SK-N-SH treated with all-trans-retinoic acid at 6 μM for 48 hours (cell line): ENCODE measurements around the gene CCDC196.

Source experiments
- ATAC-seq: fragments of 200-7000 bp; cut with Tn5 transposase; 3 replicates; pipeline ENCODE4 v1.9.1; 2020; ENCODE audit warnings: mild to moderate bottlenecking, moderate library complexity
- ARNTL ChIP-seq: fragments of 450-650 bp; formaldehyde crosslinking; IDR thresholded peaks from 2 replicates; pipeline ENCODE4 v1.5.0; 2020; ENCODE audit warnings: low read depth, mild to moderate bottlenecking, moderate library complexity, borderline replicate concordance
- BACH2 ChIP-seq: fragments of 250-450 bp; sonication (Bioruptor Pico); IDR thresholded peaks from 2 replicates; pipeline ENCODE4 v1.9.0; 2021; ENCODE audit warnings: mild to moderate bottlenecking, borderline replicate concordance
- CSDC2 ChIP-seq: fragments of 250-450 bp; sonication (Bioruptor Pico); IDR thresholded peaks from 2 replicates; pipeline ENCODE4 v1.5.0; 2020; ENCODE audit warnings: mild to moderate bottlenecking, moderate library complexity
- ESRRG ChIP-seq: fragments of 250-450 bp; sonication (Bioruptor Pico); IDR thresholded peaks from 2 replicates; pipeline ENCODE4 v1.6.1; 2021; ENCODE audit warnings: mild to moderate bottlenecking
- GLIS3 ChIP-seq: fragments of 250-450 bp; sonication (Bioruptor Pico); IDR thresholded peaks from 2 replicates; pipeline ENCODE4 v1.5.0; 2020; ENCODE audit warnings: mild to moderate bottlenecking, moderate library complexity
- ISL1 ChIP-seq: fragments of 250-450 bp; sonication (Bioruptor Pico); IDR thresholded peaks from 2 replicates; pipeline ENCODE4 v2.1.2; 2022; ENCODE audit warnings: mild to moderate bottlenecking, moderate library complexity
- OSR1 ChIP-seq: fragments of 250-450 bp; sonication (Bioruptor Pico); IDR thresholded peaks from 2 replicates; pipeline ENCODE4 v1.8.0; 2022; ENCODE audit warnings: moderate library complexity, mild to moderate bottlenecking, inconsistent platforms
- PPARA ChIP-seq: fragments of 250-450 bp; sonication (Bioruptor Pico); IDR thresholded peaks from 2 replicates; pipeline ENCODE4 v1.5.0; 2020; ENCODE audit warnings: mild to moderate bottlenecking, borderline replicate concordance
- RARB ChIP-seq: fragments of 250-450 bp; sonication (Bioruptor Pico); IDR thresholded peaks from 2 replicates; pipeline ENCODE4 v1.8.0; 2021; ENCODE audit warnings: mild to moderate bottlenecking, moderate library complexity
- SNAI2 ChIP-seq: fragments of 250-450 bp; sonication (Bioruptor Pico); IDR thresholded peaks from 2 replicates; pipeline ENCODE4 v1.5.0; 2020; ENCODE audit warnings: mild to moderate bottlenecking, moderate library complexity
- TCF4 ChIP-seq: fragments of 250-450 bp; sonication (Bioruptor Pico); IDR thresholded peaks from 2 replicates; pipeline ENCODE4 v1.8.0; 2021; ENCODE audit warnings: mild to moderate bottlenecking, moderate library complexity, borderline replicate concordance
- TOX ChIP-seq: fragments of 250-450 bp; sonication (Bioruptor Pico); IDR thresholded peaks from 2 replicates; pipeline ENCODE4 v1.8.0; 2021; ENCODE audit warnings: mild to moderate bottlenecking, moderate library complexity, borderline replicate concordance
- ZFP3 ChIP-seq: fragments of 250-450 bp; sonication (Bioruptor Pico); IDR thresholded peaks from 2 replicates; pipeline ENCODE4 v1.5.0; 2020; ENCODE audit warnings: mild to moderate bottlenecking, moderate library complexity
- ZFP30 ChIP-seq: fragments of 450-650 bp; formaldehyde crosslinking; IDR thresholded peaks from 2 replicates; pipeline ENCODE4 v1.5.0; 2022; ENCODE audit warnings: mild to moderate bottlenecking, moderate library complexity
- ZNF565 ChIP-seq: fragments of 450-650 bp; formaldehyde crosslinking; conservative IDR thresholded peaks from 2 replicates; pipeline ENCODE4 v1.5.0; 2020; ENCODE audit warnings: low read depth, mild to moderate bottlenecking, moderate library complexity
- ZNF70 ChIP-seq: fragments of 450-650 bp; formaldehyde crosslinking; IDR thresholded peaks from 2 replicates; pipeline ENCODE4 v1.5.0; 2020; ENCODE audit warnings: mild to moderate bottlenecking, moderate library complexity
- ZNF8 ChIP-seq: fragments of 450-650 bp; formaldehyde crosslinking; IDR thresholded peaks from 2 replicates; pipeline ENCODE4 v1.5.0; 2020; ENCODE audit warnings: mild to moderate bottlenecking, moderate library complexity
- TF ChIP-seq, protein P1 (sequence below): fragments of 250-450 bp; sonication (Bioruptor Pico); IDR thresholded peaks from 2 replicates; pipeline ENCODE4 v1.8.0; 2021; ENCODE audit warnings: low read depth, mild to moderate bottlenecking, moderate library complexity, borderline replicate concordance
- TF ChIP-seq, protein P2 (sequence below): fragments of 250-450 bp; sonication (Bioruptor Pico); IDR thresholded peaks from 2 replicates; pipeline ENCODE4 v1.5.1; 2021; ENCODE audit warnings: mild to moderate bottlenecking, moderate library complexity
- TF ChIP-seq, protein P3 (sequence below): fragments of 250-450 bp; sonication (Bioruptor Pico); IDR thresholded peaks from 2 replicates; pipeline ENCODE4 v1.5.1; 2020; ENCODE audit warnings: low read depth, mild to moderate bottlenecking, moderate library complexity
- TF ChIP-seq, protein P4 (sequence below): fragments of 250-450 bp; sonication (Bioruptor Pico); IDR thresholded peaks from 2 replicates; pipeline ENCODE4 v1.8.0; 2020; ENCODE audit warnings: mild to moderate bottlenecking, moderate library complexity, borderline replicate concordance

Gene CCDC196

DNA sequence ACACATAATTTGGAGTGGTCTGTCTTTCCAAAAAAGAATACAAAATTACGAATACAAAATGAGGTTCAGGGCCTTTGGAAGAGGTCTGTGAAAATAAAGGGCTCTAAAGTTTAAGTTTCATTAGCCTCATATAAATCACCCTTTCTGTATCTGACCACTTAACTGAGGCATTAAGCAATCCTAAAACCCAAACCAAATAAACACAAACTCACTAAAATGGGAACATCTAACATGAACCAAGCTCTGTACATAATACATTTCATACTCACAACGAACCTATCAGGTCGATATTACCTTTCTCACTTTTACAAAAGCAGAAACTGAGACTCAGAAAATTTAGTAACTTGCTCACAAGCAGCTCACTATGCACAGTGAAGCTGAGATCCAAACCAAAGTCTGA lies 1.1 kb upstream of the CCDC196 start:
- TF ChIP-seq ESRRG (CRISPR knock-in tag) (no peak), ZNF70 (CRISPR knock-in tag) (no peak), ISL1 (CRISPR knock-in tag) (no peak), ZNF565 (CRISPR knock-in tag) (no peak), ZFP3 (CRISPR knock-in tag) (no peak), OSR1 (CRISPR knock-in tag) (no peak), TOX (CRISPR knock-in tag) (no peak), ZNF8 (CRISPR knock-in tag) (no peak), SNAI2 (CRISPR knock-in tag) (no peak), RARB (no peak), TCF4 (CRISPR knock-in tag) (no peak), GLIS3 (CRISPR knock-in tag) (no peak), ZFP30 (no peak), BACH2 (CRISPR knock-in tag) (no peak), CSDC2 (CRISPR knock-in tag) (no peak)
- TF ChIP-seq, protein P1, sequence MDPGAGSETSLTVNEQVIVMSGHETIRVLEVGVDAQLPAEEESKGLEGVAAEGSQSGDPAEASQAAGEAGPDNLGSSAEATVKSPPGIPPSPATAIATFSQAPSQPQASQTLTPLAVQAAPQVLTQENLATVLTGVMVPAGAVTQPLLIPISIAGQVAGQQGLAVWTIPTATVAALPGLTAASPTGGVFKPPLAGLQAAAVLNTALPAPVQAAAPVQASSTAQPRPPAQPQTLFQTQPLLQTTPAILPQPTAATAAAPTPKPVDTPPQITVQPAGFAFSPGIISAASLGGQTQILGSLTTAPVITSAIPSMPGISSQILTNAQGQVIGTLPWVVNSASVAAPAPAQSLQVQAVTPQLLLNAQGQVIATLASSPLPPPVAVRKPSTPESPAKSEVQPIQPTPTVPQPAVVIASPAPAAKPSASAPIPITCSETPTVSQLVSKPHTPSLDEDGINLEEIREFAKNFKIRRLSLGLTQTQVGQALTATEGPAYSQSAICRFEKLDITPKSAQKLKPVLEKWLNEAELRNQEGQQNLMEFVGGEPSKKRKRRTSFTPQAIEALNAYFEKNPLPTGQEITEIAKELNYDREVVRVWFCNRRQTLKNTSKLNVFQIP (CRISPR knock-in tag): no peak
- TF ChIP-seq, protein P2, sequence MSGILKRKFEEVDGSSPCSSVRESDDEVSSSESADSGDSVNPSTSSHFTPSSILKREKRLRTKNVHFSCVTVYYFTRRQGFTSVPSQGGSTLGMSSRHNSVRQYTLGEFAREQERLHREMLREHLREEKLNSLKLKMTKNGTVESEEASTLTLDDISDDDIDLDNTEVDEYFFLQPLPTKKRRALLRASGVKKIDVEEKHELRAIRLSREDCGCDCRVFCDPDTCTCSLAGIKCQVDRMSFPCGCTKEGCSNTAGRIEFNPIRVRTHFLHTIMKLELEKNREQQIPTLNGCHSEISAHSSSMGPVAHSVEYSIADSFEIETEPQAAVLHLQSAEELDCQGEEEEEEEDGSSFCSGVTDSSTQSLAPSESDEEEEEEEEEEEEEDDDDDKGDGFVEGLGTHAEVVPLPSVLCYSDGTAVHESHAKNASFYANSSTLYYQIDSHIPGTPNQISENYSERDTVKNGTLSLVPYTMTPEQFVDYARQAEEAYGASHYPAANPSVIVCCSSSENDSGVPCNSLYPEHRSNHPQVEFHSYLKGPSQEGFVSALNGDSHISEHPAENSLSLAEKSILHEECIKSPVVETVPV (CRISPR knock-in tag): no peak
- TF ChIP-seq, protein P3, sequence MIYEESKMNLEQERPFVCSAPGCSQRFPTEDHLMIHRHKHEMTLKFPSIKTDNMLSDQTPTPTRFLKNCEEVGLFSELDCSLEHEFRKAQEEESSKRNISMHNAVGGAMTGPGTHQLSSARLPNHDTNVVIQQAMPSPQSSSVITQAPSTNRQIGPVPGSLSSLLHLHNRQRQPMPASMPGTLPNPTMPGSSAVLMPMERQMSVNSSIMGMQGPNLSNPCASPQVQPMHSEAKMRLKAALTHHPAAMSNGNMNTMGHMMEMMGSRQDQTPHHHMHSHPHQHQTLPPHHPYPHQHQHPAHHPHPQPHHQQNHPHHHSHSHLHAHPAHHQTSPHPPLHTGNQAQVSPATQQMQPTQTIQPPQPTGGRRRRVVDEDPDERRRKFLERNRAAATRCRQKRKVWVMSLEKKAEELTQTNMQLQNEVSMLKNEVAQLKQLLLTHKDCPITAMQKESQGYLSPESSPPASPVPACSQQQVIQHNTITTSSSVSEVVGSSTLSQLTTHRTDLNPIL (CRISPR knock-in tag): no peak
- ATAC-seq: no peak

DNA sequence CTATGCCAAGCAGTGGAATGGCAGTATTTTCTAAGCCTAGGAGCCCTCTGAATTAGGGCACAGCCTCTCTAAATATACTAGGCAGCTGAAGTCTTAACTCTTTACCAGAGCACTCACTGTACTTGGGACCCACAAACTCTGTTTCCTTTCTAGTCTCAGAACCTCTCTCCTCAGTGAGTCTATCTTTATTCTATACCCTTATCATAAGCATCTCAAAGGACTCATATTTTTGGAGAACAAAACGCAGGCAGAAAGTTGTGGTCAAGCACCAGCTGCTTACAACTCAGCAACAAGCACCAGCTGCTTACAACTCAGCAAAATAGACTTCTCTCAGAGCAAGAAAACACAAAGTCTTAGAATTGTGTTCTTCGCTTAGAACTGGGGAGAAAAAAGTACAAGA lies 993 bp downstream of the CCDC196 start:
- no peak for TF ChIP-seq BACH2 (CRISPR knock-in tag)
- ATAC-seq: no peak

DNA sequence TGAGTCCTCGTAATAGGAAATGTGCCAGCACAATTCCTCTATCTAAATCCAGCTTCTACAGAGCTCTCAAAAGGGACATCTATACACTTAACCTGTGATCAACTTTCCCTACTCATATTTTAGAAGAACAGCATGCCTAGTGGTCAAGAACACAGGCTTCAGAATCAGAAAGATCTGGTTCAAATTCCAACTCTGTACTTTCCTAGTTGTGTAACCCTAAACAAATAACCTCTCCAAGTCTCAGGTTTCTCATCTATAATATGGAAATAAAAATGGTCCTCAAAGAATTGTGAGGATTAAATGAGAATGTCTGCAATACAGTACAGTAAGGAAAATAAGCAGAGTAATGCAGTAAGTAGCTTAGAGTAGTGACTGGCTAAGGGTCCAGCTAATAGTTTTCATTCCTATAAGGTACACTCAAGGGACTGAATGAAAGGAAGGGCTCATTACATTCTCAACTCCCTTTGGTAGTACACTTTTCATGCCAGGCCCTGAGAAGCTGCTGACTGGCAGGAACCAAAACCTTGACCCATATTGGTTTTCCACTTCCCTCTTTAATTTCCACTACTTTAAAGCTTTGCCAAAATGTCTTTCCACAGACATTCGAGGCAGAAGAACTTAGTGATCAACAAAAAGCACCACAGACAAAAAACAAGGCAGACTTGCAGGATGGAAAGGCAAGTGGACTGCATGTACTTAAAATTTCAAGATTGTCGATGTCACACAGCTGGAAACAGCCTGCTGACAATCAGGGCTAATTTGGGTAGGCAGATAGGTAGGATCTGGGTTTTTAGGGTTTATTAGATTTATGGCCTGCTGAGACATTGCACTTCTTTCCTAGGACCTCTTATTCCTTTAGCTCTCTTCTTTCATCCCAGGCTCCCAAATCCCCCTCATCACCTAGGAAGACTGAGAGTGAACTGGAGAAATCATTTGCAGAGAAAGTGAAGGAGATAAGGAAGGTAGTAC lies 4.3 kb downstream of the CCDC196 start:
- ATAC-seq: no peak
- no peak for TF ChIP-seq ZNF8 (CRISPR knock-in tag)
- no peak for TF ChIP-seq BACH2 (CRISPR knock-in tag)
- TF ChIP-seq PPARA (CRISPR knock-in tag): no peak
- TF ChIP-seq ZFP3 (CRISPR knock-in tag): no peak
- no peak for TF ChIP-seq ZNF565 (CRISPR knock-in tag)
- TF ChIP-seq ISL1 (CRISPR knock-in tag): no peak
- TF ChIP-seq RARB: no peak
- TF ChIP-seq, protein P1 (CRISPR knock-in tag): no peak
- no peak for TF ChIP-seq ESRRG (CRISPR knock-in tag)
- TF ChIP-seq GLIS3 (CRISPR knock-in tag): no peak
- TF ChIP-seq SNAI2 (CRISPR knock-in tag): no peak
- TF ChIP-seq, protein P3 (CRISPR knock-in tag): no peak
- TF ChIP-seq ZFP30: no peak
- TF ChIP-seq CSDC2 (CRISPR knock-in tag): no peak
- TF ChIP-seq ARNTL (CRISPR knock-in tag): no peak
- no peak for TF ChIP-seq TCF4 (CRISPR knock-in tag)
- TF ChIP-seq, protein P2 (CRISPR knock-in tag): no peak
- TF ChIP-seq, protein P4, sequence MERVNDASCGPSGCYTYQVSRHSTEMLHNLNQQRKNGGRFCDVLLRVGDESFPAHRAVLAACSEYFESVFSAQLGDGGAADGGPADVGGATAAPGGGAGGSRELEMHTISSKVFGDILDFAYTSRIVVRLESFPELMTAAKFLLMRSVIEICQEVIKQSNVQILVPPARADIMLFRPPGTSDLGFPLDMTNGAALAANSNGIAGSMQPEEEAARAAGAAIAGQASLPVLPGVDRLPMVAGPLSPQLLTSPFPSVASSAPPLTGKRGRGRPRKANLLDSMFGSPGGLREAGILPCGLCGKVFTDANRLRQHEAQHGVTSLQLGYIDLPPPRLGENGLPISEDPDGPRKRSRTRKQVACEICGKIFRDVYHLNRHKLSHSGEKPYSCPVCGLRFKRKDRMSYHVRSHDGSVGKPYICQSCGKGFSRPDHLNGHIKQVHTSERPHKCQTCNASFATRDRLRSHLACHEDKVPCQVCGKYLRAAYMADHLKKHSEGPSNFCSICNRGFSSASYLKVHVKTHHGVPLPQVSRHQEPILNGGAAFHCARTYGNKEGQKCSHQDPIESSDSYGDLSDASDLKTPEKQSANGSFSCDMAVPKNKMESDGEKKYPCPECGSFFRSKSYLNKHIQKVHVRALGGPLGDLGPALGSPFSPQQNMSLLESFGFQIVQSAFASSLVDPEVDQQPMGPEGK (CRISPR knock-in tag): no peak
